Measurements from ENCODE around the gene MRPL52.

The MRPL52 gene

GRCh38 chr14:22800346-22800745 is 29.3 kb upstream of the MRPL52 start:
- no peaks in the 10 kb centered on the region for H3K27me3 ChIP-seq (ENCODE audit: insufficient read depth, poor library complexity, severe bottlenecking)
- DNase-seq (ENCODE audit: low read depth in 1 of 2, low spot score in 1 of 2) = peak in 1 of 2 experiments; percentile 40

GRCh38 chr14:22801716-22802115 is 28.0 kb upstream of the MRPL52 start:
- Histone ChIP-seq H3K27ac (replicated peaks) (peak overlapping the region; percentile 66), H3K27me3 (ENCODE audit: insufficient read depth, poor library complexity, severe bottlenecking) (no peaks in the 10 kb centered on the region), H3K4me3 (replicated peaks; ENCODE audit: insufficient read depth, low read length) (no peak overlapping the region)
- DNase-seq (ENCODE audit: low read depth in 1 of 2, low spot score in 1 of 2) = no peak
- TF ChIP-seq POLR2AphosphoS5 (IDR thresholded peaks at IDR 0.05; ENCODE audit: low read depth) (no peak), CTCF (IDR thresholded peaks at IDR 0.05; ENCODE audit: insufficient read depth, low read length) (no peak), GABPA (IDR thresholded peaks at IDR 0.05; ENCODE audit: low read depth) (no peak), REST (IDR thresholded peaks at IDR 0.05; ENCODE audit: insufficient replicate concordance, low read depth) (no peak), SPI1 (IDR thresholded peaks at IDR 0.05; ENCODE audit: borderline replicate concordance, low read depth) (no peak)

More at GRCh38 chr14:22800346-22800745, 29.3 kb upstream of the MRPL52 start:
- Histone ChIP-seq H3K4me3 (replicated peaks; ENCODE audit: insufficient read depth, low read length) (no peak overlapping the region), H3K27ac (replicated peaks) (peak overlapping the region; percentile 40)
- TF ChIP-seq SPI1 (IDR thresholded peaks at IDR 0.05; ENCODE audit: borderline replicate concordance, low read depth) (no peak), POLR2AphosphoS5 (IDR thresholded peaks at IDR 0.05; ENCODE audit: low read depth) (no peak), CTCF (IDR thresholded peaks at IDR 0.05; ENCODE audit: insufficient read depth, low read length) (no peak), GABPA (IDR thresholded peaks at IDR 0.05; ENCODE audit: low read depth) (no peak), REST (IDR thresholded peaks at IDR 0.05; ENCODE audit: insufficient replicate concordance, low read depth) (no peak)

GRCh38 chr14:22802860-22803686 is 26.6 kb upstream of the MRPL52 start:
- DNase-seq (ENCODE audit: low read depth in 1 of 2, low spot score in 1 of 2) = no peak
- Histone ChIP-seq H3K4me3 (replicated peaks; ENCODE audit: insufficient read depth, low read length) (no peak overlapping the region), H3K27ac (replicated peaks) (peak overlapping the region; percentile 66), H3K27me3 (ENCODE audit: insufficient read depth, poor library complexity, severe bottlenecking) (no peaks in the 10 kb centered on the region)
- TF ChIP-seq CTCF (IDR thresholded peaks at IDR 0.05; ENCODE audit: insufficient read depth, low read length) (no peak), SPI1 (IDR thresholded peaks at IDR 0.05; ENCODE audit: borderline replicate concordance, low read depth) (no peak), POLR2AphosphoS5 (IDR thresholded peaks at IDR 0.05; ENCODE audit: low read depth) (no peak)

GRCh38 chr14:22803687-22803974 is 26.1 kb upstream of the MRPL52 start:
- no peak overlapping the region for H3K4me3 ChIP-seq (replicated peaks; ENCODE audit: insufficient read depth, low read length)
- no peak for TF ChIP-seq SPI1 (IDR thresholded peaks at IDR 0.05; ENCODE audit: borderline replicate concordance, low read depth)
- TF ChIP-seq GABPA (IDR thresholded peaks at IDR 0.05; ENCODE audit: low read depth) = no peak
- TF ChIP-seq POLR2AphosphoS5 (IDR thresholded peaks at IDR 0.05; ENCODE audit: low read depth) = no peak
- no peak for TF ChIP-seq REST (IDR thresholded peaks at IDR 0.05; ENCODE audit: insufficient replicate concordance, low read depth)
- no peak for TF ChIP-seq CTCF (IDR thresholded peaks at IDR 0.05; ENCODE audit: insufficient read depth, low read length)
- no peak overlapping the region for H3K27ac ChIP-seq (replicated peaks)
- no peaks in the 10 kb centered on the region for H3K27me3 ChIP-seq (ENCODE audit: insufficient read depth, poor library complexity, severe bottlenecking)
- DNase-seq (ENCODE audit: low read depth in 1 of 2, low spot score in 1 of 2) = no peak
